Gastrocnemius medialis (tissue), 4 donors: ENCODE measurements around the gene EGFL7. TPM values are rescaled to one million over a fixed set of nuclear protein-coding genes. Genes with fewer than 3 reads are reported as not detected.
A peak's percentile ranks its signal among the peaks of the same experiment; 100 is the strongest.

Experiments used
- ATAC-seq, 2 donors: fragments of 150-250 bp; one replicate each; pipeline ENCODE4 v1.9.1; 2016
- DNase-seq, 2 donors: peaks; one replicate each; pipeline ENCODE4 v3.0.0-alpha.2; 2019
- H3K27ac ChIP-seq, 4 donors: fragments of 200-600 bp; sonication (generic); 1 replicate in 1 of 4; 2 replicates in 3 of 4; pipeline ENCODE4 v1.5.1; 2016 to 2018; ENCODE audit warnings: mild to moderate bottlenecking in 2 of 4, moderate library complexity in 1 of 4
- H3K27me3 ChIP-seq, 3 donors: fragments of 200-600 bp; sonication (generic) in 2 of 3; 1 replicate in 1 of 3; 2 replicates in 2 of 3; pipeline versions ENCODE4 v1.5.1 to v1.6.0; 2016 to 2019; ENCODE audit warnings: mild to moderate bottlenecking in 1 of 3, moderate library complexity in 1 of 3
- H3K36me3 ChIP-seq, 2 donors: fragments of 200-600 bp; sonication (generic) in 1 of 2; one replicate each; pipeline ENCODE4 v1.5.1; 2017 to 2018
- H3K4me1 ChIP-seq, 2 donors: fragments of 200-600 bp; sonication (generic) in 1 of 2; one replicate each; pipeline ENCODE4 v1.5.1; 2016 to 2017; ENCODE audit warnings: mild to moderate bottlenecking in 2 of 2
- H3K4me3 ChIP-seq, 4 donors: fragments of 200-600 bp; sonication (generic) in 3 of 4; 1 replicate in 1 of 4; 2 replicates in 3 of 4; pipeline ENCODE4 v1.5.1; 2016 to 2019; ENCODE audit warnings: mild to moderate bottlenecking in 2 of 4
- H3K9me3 ChIP-seq, 3 donors: fragments of 200-600 bp; sonication (generic) in 2 of 3; 1 replicate in 1 of 3; 2 replicates in 2 of 3; pipeline ENCODE4 v1.5.1; 2016 to 2019
- CTCF ChIP-seq, 5 experiments: fragments of 450-650 bp in 3 of 5; fragments of 200-600 bp in 2 of 5; sonication (generic) in 2 of 5; IDR thresholded peaks in 4 of 5; conservative IDR thresholded peaks in 1 of 5; 1 replicate in 4 of 5; 2 replicates in 1 of 5; pipeline ENCODE4 v1.5.1; 2016 to 2019; ENCODE audit warnings: antibody characterized with exemption in 5 of 5, mild to moderate bottlenecking in 3 of 5, moderate library complexity in 3 of 5
- POLR2A ChIP-seq, 2 donors: fragments of 450-650 bp; IDR thresholded peaks; one replicate each; pipeline ENCODE4 v1.6.1; 2017; ENCODE audit warnings: antibody characterized with exemption in 2 of 2, mild to moderate bottlenecking in 2 of 2, moderate library complexity in 2 of 2
- in situ Hi-C, 4 donors: fragments of 200-750 bp; cut with MboI; loops; one replicate each; pipeline versions ENCODE4 v1.15.0 to v1.8.0; 2017; ENCODE audit warnings: low sequenced_read_pairs in 4 of 4
- intact Hi-C: fragments of 100-400 bp; cut with DNase I; formaldehyde crosslinking; loops from one replicate; pipeline ENCODE4 v1.15.1; 2023; ENCODE audit warnings: low total_unique reads
- total RNA-seq, 4 donors: library from RNA; depleted of rRNA; stranded (reverse); fragments of >200 nt; gene quantifications; one replicate each; pipeline versions ENCODE4 v1.1.0 to v1.2.3, GENCODE V29; 2016

The EGFL7 gene
- total RNA-seq, 4 donors from 2014 or later = 37.4 to 74.7 (median 49.0) TPM

- intact Hi-C loops = no loop called here
Observed at GRCh38 chr9:136628268-136628667, 34.4 kb upstream of the EGFL7 start.

GRCh38 chr9:136629001-136629878 is 33.5 kb upstream of the EGFL7 start:
- intact Hi-C loops (no loop called here), in situ Hi-C loops (loop anchor here in 1 of 4 donors (25.0 kb wide), 1 partner anchor 142 kb away; the partner anchor contains the start of gene SEC16A)
- DNase-seq (no peak), ATAC-seq (no peak)
- no peak overlapping the region for H3K4me3 ChIP-seq
- H3K27me3 ChIP-seq = no peaks in the 10 kb centered on the region
- H3K36me3 ChIP-seq = no peaks in the 10 kb centered on the region
- no peak overlapping the region for H3K27ac ChIP-seq
- H3K9me3 ChIP-seq = no peaks in the 10 kb centered on the region
- H3K4me1 ChIP-seq = peaks cover 16 to 17% of the 10 kb centered on the region in 2 donors
- no peak for TF ChIP-seq POLR2A (IDR thresholded peaks at IDR 0.05)
- no peak for TF ChIP-seq CTCF (IDR thresholded peaks at IDR 0.05 in 4 of 5, conservative IDR thresholded peaks at IDR 0.05 in 1 of 5)

More at GRCh38 chr9:136628268-136628667, 34.4 kb upstream of the EGFL7 start:
- no peak overlapping the region for H3K27ac ChIP-seq
- no peak overlapping the region for H3K4me3 ChIP-seq
- DNase-seq = no peak
- H3K4me1 ChIP-seq = peaks cover 17 to 25% of the 10 kb centered on the region in 2 donors
- no peak for ATAC-seq
- in situ Hi-C loops = loop anchor here in 1 of 4 donors (25.0 kb wide), 1 partner anchor 141 kb away; the partner anchor contains the start of gene SEC16A
- H3K27me3 ChIP-seq = no peaks in the 10 kb centered on the region
- no peaks in the 10 kb centered on the region for H3K36me3 ChIP-seq
- no peaks in the 10 kb centered on the region for H3K9me3 ChIP-seq
- no peak for TF ChIP-seq POLR2A (IDR thresholded peaks at IDR 0.05)
- TF ChIP-seq CTCF (IDR thresholded peaks at IDR 0.05 in 4 of 5, conservative IDR thresholded peaks at IDR 0.05 in 1 of 5) = no peak

GRCh38 chr9:136629879-136630661 is 32.6 kb upstream of the EGFL7 start:
- H3K4me3 ChIP-seq = no peak overlapping the region
- intact Hi-C loops (loop anchor here (10.0 kb wide), 1 partner anchor 105 kb away; no protein-coding TSS in a partner anchor), in situ Hi-C loops (loop anchor here in 3 of 4 donors (5.0 to 25.0 kb wide), 2 partner anchors 138 to 143 kb away; partner anchors contain the start of gene SEC16A (in 1 of the 3))
- peak in 1 of 2 donors; percentile 38 for ATAC-seq
- DNase-seq = no peak
- no peaks in the 10 kb centered on the region for H3K27me3 ChIP-seq
- H3K27ac ChIP-seq = no peak overlapping the region
- peaks cover 10 to 11% of the 10 kb centered on the region in 2 donors for H3K4me1 ChIP-seq
- H3K36me3 ChIP-seq = no peaks in the 10 kb centered on the region
- TF ChIP-seq POLR2A (IDR thresholded peaks at IDR 0.05) (no peak), CTCF (IDR thresholded peaks at IDR 0.05 in 4 of 5, conservative IDR thresholded peaks at IDR 0.05 in 1 of 5) (peak; percentile 11 to 48 (median 41))
- no peaks in the 10 kb centered on the region for H3K9me3 ChIP-seq

- in situ Hi-C loops = loop anchor here in 3 of 4 donors (5.0 to 25.0 kb wide), 2 partner anchors 138 to 143 kb away; partner anchors contain the start of gene SEC16A (in 1 of the 3)
- Histone ChIP-seq H3K9me3 (no peaks in the 10 kb centered on the region), H3K27me3 (no peaks in the 10 kb centered on the region), H3K4me1 (peaks cover 5 to 6% of the 10 kb centered on the region in 2 donors), H3K4me3 (no peak overlapping the region), H3K36me3 (no peaks in the 10 kb centered on the region), H3K27ac (no peak overlapping the region)
- no peak for DNase-seq
- intact Hi-C loops = loop anchor here (10.0 kb wide), 1 partner anchor 106 kb away; no protein-coding TSS in a partner anchor
- TF ChIP-seq POLR2A (IDR thresholded peaks at IDR 0.05) = no peak
- TF ChIP-seq CTCF (IDR thresholded peaks at IDR 0.05 in 4 of 5, conservative IDR thresholded peaks at IDR 0.05 in 1 of 5) = no peak
- ATAC-seq = no peak
Observed at GRCh38 chr9:136630662-136630992, 32.1 kb upstream of the EGFL7 start.
